Bronchial epithelial cell (primary cell): ENCODE results near the gene ITGB3. TPM values are rescaled to one million over a fixed set of nuclear protein-coding genes. Genes with fewer than 3 reads are reported as not detected.
"Not testable (repeated sequence)": the region's sequence is repeated elsewhere in the genome, so short reads cannot be mapped to it uniquely, and the experiment has no call there.

Experiments
- DNase-seq: peaks from one replicate; pipeline ENCODE4 v3.0.0-alpha.2; 2010; ENCODE audit warnings: low read depth
- FAIRE-seq: peaks from 2 replicates; lab custom pipeline; 2011; peaks lifted over from hg19 to GRCh38; lab: Jason Lieb, UNC
- H3K27me3 ChIP-seq: 2 replicates; pipeline ENCODE4 v1.5.1; 2011; ENCODE audit warnings: low read length; ENCODE audit not compliant: control insufficient read depth, insufficient read depth
- H3K36me3 ChIP-seq: 2 replicates; pipeline ENCODE4 v1.5.1; 2011; ENCODE audit warnings: low read length; ENCODE audit not compliant: control insufficient read depth, insufficient read depth
- H3K4me3 ChIP-seq: 2 replicates; pipeline ENCODE4 v1.5.1; 2011; ENCODE audit warnings: mild to moderate bottlenecking, low read depth, low read length, control low read depth
- CTCF ChIP-seq: IDR thresholded peaks from 2 replicates; pipeline ENCODE4 v1.5.1; 2011; ENCODE audit warnings: mild to moderate bottlenecking, moderate library complexity, low read length, control low read depth, inconsistent platforms; ENCODE audit not compliant: insufficient read depth, severe bottlenecking
- total RNA-seq: library from RNA; depleted of rRNA; stranded (reverse); fragments of >200 nt; gene quantifications from 2 replicates; pipeline ENCODE4 v1.2.1, GENCODE V29; 2014

The ITGB3 gene
- total RNA-seq, 1 donor from 2014 or later: 0.26 TPM

- DNase-seq (peak; percentile 80), FAIRE-seq (no peak)
- Histone ChIP-seq H3K4me3 (no peak overlapping the region), H3K36me3 (no peaks in the 10 kb centered on the region), H3K27me3 (peaks cover 2% of the 10 kb centered on the region)
- TF ChIP-seq CTCF: no peak
Observed at GRCh38 chr17:47220531-47220999, 33.1 kb upstream of the ITGB3 start.

DNA sequence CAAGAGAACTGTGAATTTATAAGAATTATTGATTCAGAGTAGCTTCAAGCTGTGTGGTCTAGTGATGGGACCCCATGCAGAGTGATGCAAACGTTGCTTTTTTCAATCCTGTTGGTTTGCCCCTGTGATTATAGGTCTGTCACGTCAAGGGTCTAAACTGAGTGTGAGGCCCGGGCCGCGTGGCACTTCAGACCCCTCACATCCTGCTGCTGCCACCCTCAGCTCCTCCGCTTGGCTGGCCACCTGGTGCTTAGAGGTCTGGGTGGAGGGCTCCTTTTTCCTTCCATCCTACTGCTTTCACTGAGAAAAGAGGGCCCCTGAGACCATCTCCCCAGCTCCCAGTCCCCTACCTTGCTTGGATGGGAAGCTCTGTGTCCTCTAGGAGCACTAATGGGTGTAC, 32.5 kb upstream of the ITGB3 start:
- Histone ChIP-seq H3K27me3 (peaks cover 2% of the 10 kb centered on the region), H3K4me3 (no peak overlapping the region), H3K36me3 (no peaks in the 10 kb centered on the region)
- TF ChIP-seq CTCF: no peak
- DNase-seq (no peak), FAIRE-seq (no peak)

GRCh38 chr17:47222047-47222446, 31.6 kb upstream of the ITGB3 start:
- Histone ChIP-seq H3K36me3 (no peaks in the 10 kb centered on the region), H3K4me3 (no peak overlapping the region), H3K27me3 (peaks cover 2% of the 10 kb centered on the region)
- DNase-seq (no peak), FAIRE-seq (no peak)
- TF ChIP-seq CTCF: no peak

DNA sequence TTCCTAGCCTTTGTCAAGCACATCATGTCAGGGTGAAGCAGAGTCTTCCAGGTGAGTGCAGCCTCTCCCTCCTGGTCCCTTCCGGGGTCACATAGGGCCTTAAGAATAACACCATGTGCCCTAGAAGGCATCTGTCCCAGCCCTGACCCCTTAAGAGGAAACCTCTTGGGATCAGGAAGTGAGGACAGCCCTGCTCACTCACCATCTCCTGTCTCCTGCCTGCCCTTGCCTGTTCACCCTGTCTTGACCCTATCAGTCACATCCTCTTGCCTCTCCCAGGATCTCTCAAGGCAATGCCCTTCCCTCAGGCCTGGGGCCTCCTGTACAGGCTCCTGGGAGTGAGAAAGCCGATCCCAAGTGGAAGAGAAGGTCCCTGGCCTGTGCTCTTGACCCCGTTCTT, 30.6 kb upstream of the ITGB3 start:
- TF ChIP-seq CTCF: no peak
- DNase-seq (peak; percentile 75), FAIRE-seq (no peak)
- Histone ChIP-seq H3K36me3 (no peaks in the 10 kb centered on the region), H3K4me3 (no peak overlapping the region), H3K27me3 (peaks cover 2% of the 10 kb centered on the region)

- peaks cover 2% of the 10 kb centered on the region for H3K27me3 ChIP-seq
- H3K4me3 ChIP-seq: no peak overlapping the region
- TF ChIP-seq CTCF: no peak
- DNase-seq: no peak
- no peak for FAIRE-seq
- H3K36me3 ChIP-seq: no peaks in the 10 kb centered on the region
Observed at GRCh38 chr17:47223460-47223859, 30.2 kb upstream of the ITGB3 start.

DNA sequence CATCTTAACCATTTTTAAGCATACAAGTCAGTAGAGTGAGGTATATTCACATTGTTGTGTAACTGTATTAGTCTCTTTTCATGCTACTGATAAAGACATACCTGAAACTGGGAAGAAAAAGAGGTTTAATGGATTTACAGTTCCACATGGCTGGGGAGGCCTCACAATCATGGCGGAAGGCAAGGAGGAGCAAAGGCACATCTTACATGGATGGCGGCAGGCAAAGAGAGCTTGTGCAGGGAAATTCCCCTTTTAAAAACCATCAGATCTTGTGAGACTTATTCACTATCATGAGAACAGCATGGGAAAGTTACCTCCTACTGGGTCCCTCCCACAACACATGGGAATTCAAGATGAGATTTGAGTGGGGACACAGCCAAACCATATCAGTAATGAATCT, 29.6 kb upstream of the ITGB3 start:
- H3K4me3 ChIP-seq, DNase-seq, H3K27me3 ChIP-seq, H3K36me3 ChIP-seq, FAIRE-seq: not testable (repeated sequence)
